ENCODE data around the gene KCNN3. TPM values are rescaled to one million over a fixed set of nuclear protein-coding genes. Genes with fewer than 3 reads are reported as not detected.

The KCNN3 gene
- total RNA-seq, 1 experiment from 2014 or later, result 0.73 TPM

- intact Hi-C loops (cut with micrococcal nuclease; ENCODE audit: unreplicated experiment), result no loop called here
- Histone ChIP-seq H3K27ac (ENCODE audit: low read depth, low read length, poor library complexity, severe bottlenecking) (no peak overlapping the region), H3K27me3 (replicated peaks; ENCODE audit: insufficient read depth, low read depth, low read length, poor library complexity) (no peaks in the 10 kb centered on the region), H3K36me3 (ENCODE audit: insufficient read depth, low read length, poor library complexity, severe bottlenecking) (no peaks in the 10 kb centered on the region), H3K4me3 (ENCODE audit: low read depth, low read length, poor library complexity, severe bottlenecking) (no peak overlapping the region), H3K4me1 (ENCODE audit: insufficient read depth, low read length, poor library complexity, severe bottlenecking) (peaks cover 17% of the 10 kb centered on the region), H3K9me3 (ENCODE audit: low read depth, low read length, poor library complexity, severe bottlenecking) (no peaks in the 10 kb centered on the region)
- CTCF ChIA-PET, result no interaction called here
- TF ChIP-seq, protein P1, sequence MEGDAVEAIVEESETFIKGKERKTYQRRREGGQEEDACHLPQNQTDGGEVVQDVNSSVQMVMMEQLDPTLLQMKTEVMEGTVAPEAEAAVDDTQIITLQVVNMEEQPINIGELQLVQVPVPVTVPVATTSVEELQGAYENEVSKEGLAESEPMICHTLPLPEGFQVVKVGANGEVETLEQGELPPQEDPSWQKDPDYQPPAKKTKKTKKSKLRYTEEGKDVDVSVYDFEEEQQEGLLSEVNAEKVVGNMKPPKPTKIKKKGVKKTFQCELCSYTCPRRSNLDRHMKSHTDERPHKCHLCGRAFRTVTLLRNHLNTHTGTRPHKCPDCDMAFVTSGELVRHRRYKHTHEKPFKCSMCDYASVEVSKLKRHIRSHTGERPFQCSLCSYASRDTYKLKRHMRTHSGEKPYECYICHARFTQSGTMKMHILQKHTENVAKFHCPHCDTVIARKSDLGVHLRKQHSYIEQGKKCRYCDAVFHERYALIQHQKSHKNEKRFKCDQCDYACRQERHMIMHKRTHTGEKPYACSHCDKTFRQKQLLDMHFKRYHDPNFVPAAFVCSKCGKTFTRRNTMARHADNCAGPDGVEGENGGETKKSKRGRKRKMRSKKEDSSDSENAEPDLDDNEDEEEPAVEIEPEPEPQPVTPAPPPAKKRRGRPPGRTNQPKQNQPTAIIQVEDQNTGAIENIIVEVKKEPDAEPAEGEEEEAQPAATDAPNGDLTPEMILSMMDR (conservative IDR thresholded peaks at IDR 0.05; ENCODE audit: low read depth, low read length), result no peak
- no peak for TF ChIP-seq EZH2 (IDR thresholded peaks at IDR 0.05; ENCODE audit: borderline replicate concordance, low read depth, low read length, poor library complexity, severe bottlenecking)
- POLR2A ChIA-PET (ENCODE audit: low non-redundant PET), result no interaction called here
- DNase-seq (ENCODE audit: low spot score), result no peak
- no TSS peak for BruUV-seq (replicated peaks)
Observed at GRCh38 chr1:154838461-154838860, 31.6 kb downstream of the KCNN3 start.

DNA sequence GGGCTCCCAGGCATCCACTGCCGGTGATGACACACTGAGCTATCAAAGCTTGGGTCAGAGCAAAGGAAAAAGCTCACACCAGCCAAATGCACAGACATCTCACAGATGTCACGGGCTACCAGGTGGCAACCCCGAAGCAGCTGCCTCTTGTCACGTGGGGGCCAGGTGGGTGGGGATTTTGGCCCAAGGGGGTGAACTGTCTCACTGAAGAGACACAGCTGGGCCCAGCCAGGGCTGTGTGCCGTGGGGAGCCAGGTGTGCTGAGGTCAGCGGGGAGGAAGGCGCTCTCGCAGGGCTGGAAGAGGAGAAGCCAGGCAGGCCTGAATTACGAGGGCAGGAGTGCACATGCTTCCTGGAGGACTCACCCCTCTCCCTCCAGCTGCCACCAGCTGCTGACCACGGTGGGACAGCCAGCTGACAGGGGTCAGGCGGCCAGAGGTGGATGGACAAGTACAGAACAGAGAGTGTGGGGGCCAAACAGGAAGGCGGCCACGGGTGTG lies 32.4 kb downstream of the KCNN3 start:
- H3K27me3 ChIP-seq (replicated peaks; ENCODE audit: insufficient read depth, low read depth, low read length, poor library complexity), result no peaks in the 10 kb centered on the region
- ChIA-PET POLR2A (ENCODE audit: low non-redundant PET) (interaction anchor here (0.6 kb wide), 1 partner anchor 227 kb away, joined by 6 read pairs; no protein-coding TSS in a partner anchor), CTCF (interaction anchor here (0.6 kb wide), 1 partner anchor 1881 kb away, joined by 7 read pairs; no protein-coding TSS in a partner anchor)
- no peaks in the 10 kb centered on the region for H3K9me3 ChIP-seq (ENCODE audit: low read depth, low read length, poor library complexity, severe bottlenecking)
- DNase-seq (ENCODE audit: low spot score), result no peak
- intact Hi-C loops (cut with micrococcal nuclease; ENCODE audit: unreplicated experiment), result no loop called here
- peaks cover 16% of the 10 kb centered on the region for H3K4me1 ChIP-seq (ENCODE audit: insufficient read depth, low read length, poor library complexity, severe bottlenecking)
- no peak overlapping the region for H3K4me3 ChIP-seq (ENCODE audit: low read depth, low read length, poor library complexity, severe bottlenecking)
- no TSS peak for BruUV-seq (replicated peaks)
- no peaks in the 10 kb centered on the region for H3K36me3 ChIP-seq (ENCODE audit: insufficient read depth, low read length, poor library complexity, severe bottlenecking)
- no peak overlapping the region for H3K27ac ChIP-seq (ENCODE audit: low read depth, low read length, poor library complexity, severe bottlenecking)
- no peak for TF ChIP-seq EZH2 (IDR thresholded peaks at IDR 0.05; ENCODE audit: borderline replicate concordance, low read depth, low read length, poor library complexity, severe bottlenecking)
- TF ChIP-seq, protein P1 (conservative IDR thresholded peaks at IDR 0.05; ENCODE audit: low read depth, low read length), result no peak

DNA sequence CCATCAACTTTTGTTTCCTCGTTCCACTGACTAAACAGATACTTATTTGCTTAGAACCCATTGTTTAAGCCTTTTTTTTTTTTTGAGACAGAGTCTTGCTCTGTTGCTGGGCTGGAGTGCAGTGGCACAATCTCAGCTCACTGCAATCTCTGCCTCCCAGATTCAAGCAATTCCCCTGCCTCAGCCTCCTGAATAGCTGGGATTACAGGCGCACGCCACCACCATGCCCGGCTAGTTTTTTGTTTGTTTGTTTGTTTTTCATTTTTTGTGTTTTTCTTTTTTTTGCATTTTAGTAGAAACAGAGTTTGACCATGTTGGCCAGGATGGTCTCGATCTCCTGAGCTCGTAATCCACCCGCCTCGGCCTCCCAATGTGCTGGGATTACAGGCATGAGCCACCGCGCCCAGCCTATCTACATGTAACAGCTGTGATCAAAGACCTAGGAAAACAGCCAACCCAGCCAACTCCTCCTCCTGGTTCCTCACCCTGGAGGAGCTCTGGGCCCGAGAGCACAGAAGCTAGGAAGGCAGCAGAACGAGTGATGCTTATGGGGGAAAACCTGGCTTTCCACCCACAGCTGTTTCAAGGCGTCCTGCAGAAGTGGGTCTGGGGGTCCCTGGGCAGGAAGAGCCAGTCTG lies 32.9 kb downstream of the KCNN3 start:
- DNase-seq (ENCODE audit: low spot score), result no peak
- Histone ChIP-seq H3K9me3 (ENCODE audit: low read depth, low read length, poor library complexity, severe bottlenecking) (no peaks in the 10 kb centered on the region), H3K4me3 (ENCODE audit: low read depth, low read length, poor library complexity, severe bottlenecking) (no peak overlapping the region), H3K4me1 (ENCODE audit: insufficient read depth, low read length, poor library complexity, severe bottlenecking) (peaks cover 16% of the 10 kb centered on the region), H3K27me3 (replicated peaks; ENCODE audit: insufficient read depth, low read depth, low read length, poor library complexity) (no peaks in the 10 kb centered on the region), H3K36me3 (ENCODE audit: insufficient read depth, low read length, poor library complexity, severe bottlenecking) (no peaks in the 10 kb centered on the region), H3K27ac (ENCODE audit: low read depth, low read length, poor library complexity, severe bottlenecking) (no peak overlapping the region)
- TF ChIP-seq EZH2 (IDR thresholded peaks at IDR 0.05; ENCODE audit: borderline replicate concordance, low read depth, low read length, poor library complexity, severe bottlenecking), result no peak
- TF ChIP-seq, protein P1 (conservative IDR thresholded peaks at IDR 0.05; ENCODE audit: low read depth, low read length), result no peak
- intact Hi-C loops (cut with micrococcal nuclease; ENCODE audit: unreplicated experiment), result no loop called here
- ChIA-PET CTCF (interaction anchor here (0.6 kb wide), 1 partner anchor 1882 kb away, joined by 7 read pairs; no protein-coding TSS in a partner anchor), POLR2A (ENCODE audit: low non-redundant PET) (interaction anchor here (0.6 kb wide), 1 partner anchor 226 kb away, joined by 6 read pairs; no protein-coding TSS in a partner anchor)
- BruUV-seq (replicated peaks), result no TSS peak
